Uterus (tissue), 2 donors: ENCODE data around the gene CDC42BPG.

Source experiments
- CTCF ChIP-seq, 4 experiments: fragments of 200-600 bp in 2 of 4; fragments of 450-650 bp in 2 of 4; sonication (generic) in 2 of 4; IDR thresholded peaks; one replicate each; pipeline ENCODE4 v1.5.1; 2016 to 2019; ENCODE audit warnings: antibody characterized with exemption in 4 of 4, mild to moderate bottlenecking in 2 of 4, moderate library complexity in 1 of 4
- POLR2A ChIP-seq, 2 donors: fragments of 450-650 bp; IDR thresholded peaks; one replicate each; pipeline ENCODE4 v1.6.1; 2016; ENCODE audit warnings: antibody characterized with exemption in 2 of 2, mild to moderate bottlenecking in 1 of 2, moderate library complexity in 1 of 2

- TF ChIP-seq CTCF (IDR thresholded peaks at IDR 0.05) (no peak), POLR2A (IDR thresholded peaks at IDR 0.05) (no peak)
These were observed 43.3 kb downstream of the CDC42BPG start for GRCh38 chr11:64801158-64801464.
